OCI-LY1 (cell line): ENCODE measurements around the gene FADS2.
A peak's percentile ranks its signal among the peaks of the same experiment; 100 is the strongest.

ENCODE experiments used
- H2AFZ ChIP-seq: fragments of 200-600 bp; sonication (generic), shearing (Covaris generic); 2 replicates; pipeline ENCODE4 v1.6.0; 2014; ENCODE audit warnings: antibody characterized with exemption, mild to moderate bottlenecking, low read length
- H3F3A ChIP-seq: fragments of 200-600 bp; sonication (generic), shearing (Covaris generic); 2 replicates; pipeline ENCODE4 v1.6.0; 2014; ENCODE audit warnings: mild to moderate bottlenecking, antibody characterized with exemption, low read length, moderate library complexity; ENCODE audit not compliant: insufficient read depth
- H3K27ac ChIP-seq: fragments of 200-600 bp; sonication (generic); 2 replicates; pipeline ENCODE4 v1.5.1; 2014; ENCODE audit warnings: low read length, mixed run types, mild to moderate bottlenecking, low read depth; ENCODE audit not compliant: poor library complexity, severe bottlenecking
- H3K27me3 ChIP-seq: fragments of 200-600 bp; sonication (generic); 2 replicates; pipeline ENCODE4 v1.6.0; 2014; ENCODE audit warnings: antibody characterized with exemption, mild to moderate bottlenecking, low read length, moderate library complexity; ENCODE audit not compliant: insufficient read depth
- H3K36me3 ChIP-seq: fragments of 200-600 bp; sonication (generic); 2 replicates; pipeline ENCODE4 v1.6.1; 2014; ENCODE audit warnings: mild to moderate bottlenecking, antibody characterized with exemption, low read length, moderate library complexity, mixed read lengths; ENCODE audit not compliant: insufficient read depth
- H3K4me1 ChIP-seq: fragments of 200-600 bp; sonication (generic); 2 replicates; pipeline ENCODE4 v1.5.1; 2014; ENCODE audit warnings: mild to moderate bottlenecking, low read length, moderate library complexity; ENCODE audit not compliant: insufficient read depth, severe bottlenecking
- H3K4me2 ChIP-seq: fragments of 200-600 bp; sonication (generic), shearing (Covaris generic); 2 replicates; pipeline ENCODE4 v1.6.1; 2014; ENCODE audit warnings: low read length
- H3K4me3 ChIP-seq: fragments of 200-600 bp; sonication (generic); 2 replicates; pipeline ENCODE4 v1.5.1; 2014; ENCODE audit warnings: low read length, low read depth, mild to moderate bottlenecking, mixed read lengths; ENCODE audit not compliant: poor library complexity, severe bottlenecking
- H3K79me2 ChIP-seq: fragments of 200-600 bp; shearing (Covaris generic); 2 replicates; pipeline ENCODE4 v1.6.1; 2016; ENCODE audit warnings: mixed run types, low read length, mixed read lengths; ENCODE audit not compliant: insufficient read depth
- H3K9ac ChIP-seq: fragments of 200-600 bp; sonication (generic), shearing (Covaris generic); 2 replicates; pipeline ENCODE4 v1.6.1; 2014; ENCODE audit warnings: mild to moderate bottlenecking, low read length, mixed read lengths
- H3K9me2 ChIP-seq: fragments of 200-600 bp; sonication (generic), shearing (Covaris generic); 2 replicates; pipeline ENCODE4 v1.6.1; 2014; ENCODE audit warnings: low read depth, mild to moderate bottlenecking, low read length, mixed read lengths
- H3K9me3 ChIP-seq: fragments of 200-600 bp; shearing (Covaris generic); 2 replicates; pipeline ENCODE4 v1.6.1; 2014; ENCODE audit warnings: low read length, mixed read lengths
- H4K20me1 ChIP-seq: fragments of 200-600 bp; sonication (generic), shearing (Covaris generic); 2 replicates; pipeline ENCODE4 v1.6.0; 2016; ENCODE audit warnings: mild to moderate bottlenecking, low read length; ENCODE audit not compliant: insufficient read depth
- CTCF ChIP-seq: fragments of 200-600 bp; sonication (generic), shearing (Covaris generic); IDR thresholded peaks from 2 replicates; pipeline ENCODE4 v1.5.1; 2017; ENCODE audit warnings: mild to moderate bottlenecking, antibody characterized with exemption, low read length, moderate library complexity, mixed read lengths
- EZH2 ChIP-seq: fragments of 200-600 bp; sonication (generic), shearing (Covaris generic); IDR thresholded peaks from 2 replicates; pipeline ENCODE4 v1.8.0; 2017; ENCODE audit warnings: borderline replicate concordance, mixed run types, mild to moderate bottlenecking, antibody characterized with exemption, low read length, moderate library complexity, mixed read lengths

Gene FADS2

DNA sequence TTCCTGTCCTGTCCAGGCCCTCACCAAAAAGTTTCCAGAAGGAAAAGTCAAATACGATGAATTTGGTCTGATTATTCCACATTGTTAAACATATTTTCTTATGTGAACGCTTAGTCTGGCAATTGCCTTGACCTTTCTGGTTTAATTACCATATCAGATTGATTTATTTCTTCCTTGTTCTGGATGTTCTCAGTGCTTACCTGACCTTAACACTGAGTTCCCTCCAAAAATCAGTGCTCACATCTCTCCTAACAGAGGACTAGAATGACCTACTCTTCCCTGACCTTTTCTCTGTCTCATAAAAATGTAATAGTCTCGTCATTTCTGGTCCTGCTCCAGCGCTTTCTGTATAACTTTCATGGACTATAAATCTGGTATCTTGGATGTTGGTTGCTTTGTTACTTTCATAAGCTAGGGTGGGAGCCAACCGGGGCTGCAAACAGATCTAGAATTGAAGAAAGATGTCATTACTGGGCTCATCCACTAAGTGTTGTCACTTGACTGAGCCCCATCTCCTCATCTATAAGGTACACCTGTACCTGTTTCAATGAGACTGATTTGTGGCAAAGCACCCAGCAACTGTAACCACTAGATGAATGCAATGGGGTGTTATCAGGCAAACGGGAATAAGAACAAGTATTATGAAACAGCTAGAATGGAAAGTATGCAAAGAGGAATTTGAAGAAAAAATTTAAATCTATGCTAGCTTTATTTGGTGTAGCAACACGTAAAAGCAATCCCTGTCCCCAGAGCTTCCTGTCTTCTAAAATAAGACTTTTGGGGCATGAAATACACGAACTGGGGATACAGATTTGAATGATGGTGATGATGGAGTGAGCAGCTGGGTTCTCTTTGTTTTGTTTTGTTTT, 2.4 kb downstream of the FADS2 start:
- Histone ChIP-seq H2AFZ (no peak overlapping the region), H3K9me3 (no peaks in the 10 kb centered on the region), H3K4me1 (peaks cover 78% of the 10 kb centered on the region), H3K9me2 (no peaks in the 10 kb centered on the region), H3K27me3 (no peaks in the 10 kb centered on the region), H3K79me2 (peaks cover 10% of the 10 kb centered on the region; the same call in 1 of the 2 replicates), H3F3A (no peaks in the 10 kb centered on the region), H3K36me3 (peaks cover 7% of the 10 kb centered on the region; the same call in 1 of the 2 replicates), H4K20me1 (no peaks in the 10 kb centered on the region), H3K27ac (peak overlapping the region; percentile 96), H3K4me2 (peak overlapping the region; percentile 71), H3K4me3 (peak overlapping the region; percentile 72), H3K9ac (peak overlapping the region; percentile 80; the same call in 1 of the 2 replicates)
- no peak for TF ChIP-seq EZH2
- no peak for TF ChIP-seq CTCF

DNA sequence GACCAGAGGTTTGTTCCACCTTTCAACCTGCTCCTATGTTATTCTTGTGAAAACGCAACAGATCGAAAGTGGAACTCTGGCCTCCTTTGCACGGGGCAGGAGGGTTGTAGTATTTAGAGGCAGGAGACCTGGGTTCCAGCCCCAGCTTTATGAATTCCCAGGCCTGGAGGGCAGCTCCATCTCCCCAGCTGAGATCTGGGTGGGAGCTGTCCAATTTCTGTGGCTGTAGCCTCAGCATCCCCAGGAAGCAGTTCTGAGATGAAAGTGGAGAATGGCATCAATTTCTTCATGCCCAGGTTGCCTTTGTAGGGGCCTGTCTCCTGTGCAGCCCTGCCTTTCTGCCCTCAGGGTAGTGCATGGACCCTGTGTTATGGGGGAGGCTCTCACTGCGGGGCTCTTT, 4.1 kb downstream of the FADS2 start:
- Histone ChIP-seq H3K79me2 (peaks cover 10% of the 10 kb centered on the region; the same call in 1 of the 2 replicates), H3K9me3 (no peaks in the 10 kb centered on the region), H3K9ac (peak overlapping the region; percentile 23; the same call in 1 of the 2 replicates), H4K20me1 (no peaks in the 10 kb centered on the region), H3K4me3 (peak overlapping the region; percentile 72), H3K9me2 (no peaks in the 10 kb centered on the region), H3K27me3 (no peaks in the 10 kb centered on the region), H3K4me1 (peaks cover 71% of the 10 kb centered on the region), H3K36me3 (peaks cover 7% of the 10 kb centered on the region; the same call in 1 of the 2 replicates), H3F3A (no peaks in the 10 kb centered on the region), H2AFZ (no peak overlapping the region), H3K4me2 (peak overlapping the region; percentile 71), H3K27ac (peak overlapping the region; percentile 96)
- no peak for TF ChIP-seq CTCF
- TF ChIP-seq EZH2 = no peak

- Histone ChIP-seq H3K9ac (peak overlapping the region; percentile 62; the same call in 1 of the 2 replicates), H3K4me1 (peaks cover 67% of the 10 kb centered on the region), H2AFZ (no peak overlapping the region), H3K4me3 (peak overlapping the region; percentile 72), H4K20me1 (no peaks in the 10 kb centered on the region), H3K79me2 (peaks cover 10% of the 10 kb centered on the region; the same call in 1 of the 2 replicates), H3K27me3 (no peaks in the 10 kb centered on the region), H3F3A (no peaks in the 10 kb centered on the region), H3K4me2 (peak overlapping the region; percentile 71; the same call in 1 of the 2 replicates), H3K9me3 (no peaks in the 10 kb centered on the region), H3K27ac (peak overlapping the region; percentile 96), H3K9me2 (no peaks in the 10 kb centered on the region), H3K36me3 (peaks cover 7% of the 10 kb centered on the region; the same call in 1 of the 2 replicates)
- no peak for TF ChIP-seq CTCF
These were observed 4.7 kb downstream of the FADS2 start for GRCh38 chr11:61832754-61833153.
